HepG2 (cell line): ENCODE measurements around the gene OTX1.

Experiments used
- ASH2L ChIP-seq: fragments of 300-600, 200-600 bp; sonication (generic); IDR thresholded peaks from 2 replicates; pipeline ENCODE4 v1.7.0; 2017; ENCODE audit warnings: low read depth, mild to moderate bottlenecking, moderate library complexity, mixed read lengths, low read length; ENCODE audit not compliant: insufficient read length
- E2F1 ChIP-seq: sonication (generic); formaldehyde crosslinking; IDR thresholded peaks from 2 replicates; pipeline ENCODE4 v1.5.0; 2020; ENCODE audit warnings: missing genetic modification reagents
- EZH2 ChIP-seq: conservative IDR thresholded peaks from 2 replicates; pipeline ENCODE4 v1.6.1; 2012; ENCODE audit warnings: mild to moderate bottlenecking, low read depth, low read length, moderate library complexity
- KAT2B ChIP-seq: fragments of 150-350 bp; IDR thresholded peaks from 2 replicates; pipeline ENCODE4 v1.6.1; 2014; ENCODE audit warnings: low read depth, low read length, borderline replicate concordance
- MAFK ChIP-seq, 2 experiments: IDR thresholded peaks in 1 of 2; conservative IDR thresholded peaks in 1 of 2; 2 replicates each; pipeline ENCODE4 v1.6.1; 2011; ENCODE audit warnings: improper control_type of control experiment in 2 of 2, low read length in 2 of 2
- MYC ChIP-seq: sonication (generic); formaldehyde crosslinking; IDR thresholded peaks from 2 replicates; pipeline ENCODE4 v1.9.0; 2021; ENCODE audit warnings: missing genetic modification reagents, borderline replicate concordance
- PAXIP1 ChIP-seq: sonication (generic); formaldehyde crosslinking; conservative IDR thresholded peaks from 2 replicates; pipeline ENCODE4 v1.4.0; 2020; ENCODE audit warnings: mild to moderate bottlenecking, missing genetic modification reagents, moderate library complexity
- SMYD3 ChIP-seq: sonication (generic); formaldehyde crosslinking; IDR thresholded peaks from 2 replicates; pipeline ENCODE4 v1.8.1; 2023; ENCODE audit warnings: mild to moderate bottlenecking, missing genetic modification reagents
- SP1 ChIP-seq, 2 experiments: fragments of 450-650 bp in 1 of 2; sonication (generic) in 1 of 2; formaldehyde crosslinking in 1 of 2; IDR thresholded peaks; 2 replicates each; pipeline versions ENCODE4 v1.4.0 to v1.6.1; 2016 to 2020; ENCODE audit warnings: missing genetic modification reagents in 1 of 2
- ZNF451 ChIP-seq: sonication (generic); formaldehyde crosslinking; IDR thresholded peaks from 2 replicates; pipeline ENCODE4 v1.5.0; 2020; ENCODE audit warnings: mild to moderate bottlenecking, missing genetic modification reagents
- ZNF740 ChIP-seq: sonication (generic); formaldehyde crosslinking; IDR thresholded peaks from 2 replicates; pipeline ENCODE4 v1.4.0; 2020; ENCODE audit warnings: missing genetic modification reagents
- TF ChIP-seq, protein P1 (sequence below): sonication (generic); formaldehyde crosslinking; IDR thresholded peaks from 2 replicates; pipeline ENCODE4 v1.5.0; 2020; ENCODE audit warnings: mild to moderate bottlenecking, missing genetic modification reagents, moderate library complexity

GRCh38 chr2:63015389-63015788 is 35.2 kb upstream of the OTX1 start:
- TF ChIP-seq ZNF451 (CRISPR knock-in tag) (no peak), E2F1 (no peak), KAT2B (no peak), SMYD3 (CRISPR knock-in tag) (no peak), EZH2 (no peak), ZNF740 (CRISPR knock-in tag) (no peak), ASH2L (no peak), MAFK (conservative IDR thresholded peaks at IDR 0.05 in 1 of 2, IDR thresholded peaks at IDR 0.05 in 1 of 2; ENCODE audit: low read length in 2 of 2) (no peak), SP1 (IDR thresholded peaks at IDR 0.05) (no peak), SP1 (CRISPR knock-in tag; IDR thresholded peaks at IDR 0.05) (no peak), MYC (CRISPR knock-in tag) (no peak), PAXIP1 (CRISPR knock-in tag) (no peak)
- TF ChIP-seq, protein P1, sequence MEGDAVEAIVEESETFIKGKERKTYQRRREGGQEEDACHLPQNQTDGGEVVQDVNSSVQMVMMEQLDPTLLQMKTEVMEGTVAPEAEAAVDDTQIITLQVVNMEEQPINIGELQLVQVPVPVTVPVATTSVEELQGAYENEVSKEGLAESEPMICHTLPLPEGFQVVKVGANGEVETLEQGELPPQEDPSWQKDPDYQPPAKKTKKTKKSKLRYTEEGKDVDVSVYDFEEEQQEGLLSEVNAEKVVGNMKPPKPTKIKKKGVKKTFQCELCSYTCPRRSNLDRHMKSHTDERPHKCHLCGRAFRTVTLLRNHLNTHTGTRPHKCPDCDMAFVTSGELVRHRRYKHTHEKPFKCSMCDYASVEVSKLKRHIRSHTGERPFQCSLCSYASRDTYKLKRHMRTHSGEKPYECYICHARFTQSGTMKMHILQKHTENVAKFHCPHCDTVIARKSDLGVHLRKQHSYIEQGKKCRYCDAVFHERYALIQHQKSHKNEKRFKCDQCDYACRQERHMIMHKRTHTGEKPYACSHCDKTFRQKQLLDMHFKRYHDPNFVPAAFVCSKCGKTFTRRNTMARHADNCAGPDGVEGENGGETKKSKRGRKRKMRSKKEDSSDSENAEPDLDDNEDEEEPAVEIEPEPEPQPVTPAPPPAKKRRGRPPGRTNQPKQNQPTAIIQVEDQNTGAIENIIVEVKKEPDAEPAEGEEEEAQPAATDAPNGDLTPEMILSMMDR (CRISPR knock-in tag), result no peak
